OCI-LY1 (cell line): Measurements from ENCODE around the gene CACNB3.

ENCODE experiments used
- H2AFZ ChIP-seq: fragments of 200-600 bp; sonication (generic), shearing (Covaris generic); 2 replicates; pipeline ENCODE4 v1.6.0; 2014; ENCODE audit warnings: antibody characterized with exemption, mild to moderate bottlenecking, low read length
- H3F3A ChIP-seq: fragments of 200-600 bp; sonication (generic), shearing (Covaris generic); 2 replicates; pipeline ENCODE4 v1.6.0; 2014; ENCODE audit warnings: mild to moderate bottlenecking, antibody characterized with exemption, low read length, moderate library complexity; ENCODE audit not compliant: insufficient read depth
- H3K27ac ChIP-seq: fragments of 200-600 bp; sonication (generic); 2 replicates; pipeline ENCODE4 v1.5.1; 2014; ENCODE audit warnings: low read length, mixed run types, mild to moderate bottlenecking, low read depth; ENCODE audit not compliant: poor library complexity, severe bottlenecking
- H3K27me3 ChIP-seq: fragments of 200-600 bp; sonication (generic); 2 replicates; pipeline ENCODE4 v1.6.0; 2014; ENCODE audit warnings: antibody characterized with exemption, mild to moderate bottlenecking, low read length, moderate library complexity; ENCODE audit not compliant: insufficient read depth
- H3K36me3 ChIP-seq: fragments of 200-600 bp; sonication (generic); 2 replicates; pipeline ENCODE4 v1.6.1; 2014; ENCODE audit warnings: mild to moderate bottlenecking, antibody characterized with exemption, low read length, moderate library complexity, mixed read lengths; ENCODE audit not compliant: insufficient read depth
- H3K4me1 ChIP-seq: fragments of 200-600 bp; sonication (generic); 2 replicates; pipeline ENCODE4 v1.5.1; 2014; ENCODE audit warnings: mild to moderate bottlenecking, low read length, moderate library complexity; ENCODE audit not compliant: insufficient read depth, severe bottlenecking
- H3K4me2 ChIP-seq: fragments of 200-600 bp; sonication (generic), shearing (Covaris generic); 2 replicates; pipeline ENCODE4 v1.6.1; 2014; ENCODE audit warnings: low read length
- H3K4me3 ChIP-seq: fragments of 200-600 bp; sonication (generic); 2 replicates; pipeline ENCODE4 v1.5.1; 2014; ENCODE audit warnings: low read length, low read depth, mild to moderate bottlenecking, mixed read lengths; ENCODE audit not compliant: poor library complexity, severe bottlenecking
- H3K79me2 ChIP-seq: fragments of 200-600 bp; shearing (Covaris generic); 2 replicates; pipeline ENCODE4 v1.6.1; 2016; ENCODE audit warnings: mixed run types, low read length, mixed read lengths; ENCODE audit not compliant: insufficient read depth
- H3K9ac ChIP-seq: fragments of 200-600 bp; sonication (generic), shearing (Covaris generic); 2 replicates; pipeline ENCODE4 v1.6.1; 2014; ENCODE audit warnings: mild to moderate bottlenecking, low read length, mixed read lengths
- H3K9me2 ChIP-seq: fragments of 200-600 bp; sonication (generic), shearing (Covaris generic); 2 replicates; pipeline ENCODE4 v1.6.1; 2014; ENCODE audit warnings: low read depth, mild to moderate bottlenecking, low read length, mixed read lengths
- H3K9me3 ChIP-seq: fragments of 200-600 bp; shearing (Covaris generic); 2 replicates; pipeline ENCODE4 v1.6.1; 2014; ENCODE audit warnings: low read length, mixed read lengths
- H4K20me1 ChIP-seq: fragments of 200-600 bp; sonication (generic), shearing (Covaris generic); 2 replicates; pipeline ENCODE4 v1.6.0; 2016; ENCODE audit warnings: mild to moderate bottlenecking, low read length; ENCODE audit not compliant: insufficient read depth
- EZH2 ChIP-seq: fragments of 200-600 bp; sonication (generic), shearing (Covaris generic); IDR thresholded peaks from 2 replicates; pipeline ENCODE4 v1.8.0; 2017; ENCODE audit warnings: borderline replicate concordance, mixed run types, mild to moderate bottlenecking, antibody characterized with exemption, low read length, moderate library complexity, mixed read lengths
- TF ChIP-seq, protein P1 (sequence below): fragments of 200-600 bp; sonication (generic), shearing (Covaris generic); IDR thresholded peaks from 2 replicates; pipeline ENCODE4 v1.5.1; 2017; ENCODE audit warnings: mild to moderate bottlenecking, antibody characterized with exemption, low read length, moderate library complexity, mixed read lengths

The CACNB3 gene

GRCh38 chr12:48819986-48820725 lies 1.9 kb downstream of the CACNB3 start:
- H3K4me1 ChIP-seq = peaks cover 8% of the 10 kb centered on the region
- peaks cover 5% of the 10 kb centered on the region; the same call in 1 of the 2 replicates for H3F3A ChIP-seq
- H2AFZ ChIP-seq = no peak overlapping the region
- H3K9ac ChIP-seq = no peak overlapping the region
- no peak overlapping the region for H3K4me3 ChIP-seq
- H4K20me1 ChIP-seq = no peaks in the 10 kb centered on the region
- H3K79me2 ChIP-seq = no peaks in the 10 kb centered on the region
- H3K27me3 ChIP-seq = no peaks in the 10 kb centered on the region
- no peak overlapping the region for H3K27ac ChIP-seq
- H3K36me3 ChIP-seq = no peaks in the 10 kb centered on the region
- H3K9me2 ChIP-seq = no peaks in the 10 kb centered on the region
- H3K9me3 ChIP-seq = no peaks in the 10 kb centered on the region
- H3K4me2 ChIP-seq = no peak overlapping the region
- TF ChIP-seq EZH2 = no peak
- TF ChIP-seq, protein P1, sequence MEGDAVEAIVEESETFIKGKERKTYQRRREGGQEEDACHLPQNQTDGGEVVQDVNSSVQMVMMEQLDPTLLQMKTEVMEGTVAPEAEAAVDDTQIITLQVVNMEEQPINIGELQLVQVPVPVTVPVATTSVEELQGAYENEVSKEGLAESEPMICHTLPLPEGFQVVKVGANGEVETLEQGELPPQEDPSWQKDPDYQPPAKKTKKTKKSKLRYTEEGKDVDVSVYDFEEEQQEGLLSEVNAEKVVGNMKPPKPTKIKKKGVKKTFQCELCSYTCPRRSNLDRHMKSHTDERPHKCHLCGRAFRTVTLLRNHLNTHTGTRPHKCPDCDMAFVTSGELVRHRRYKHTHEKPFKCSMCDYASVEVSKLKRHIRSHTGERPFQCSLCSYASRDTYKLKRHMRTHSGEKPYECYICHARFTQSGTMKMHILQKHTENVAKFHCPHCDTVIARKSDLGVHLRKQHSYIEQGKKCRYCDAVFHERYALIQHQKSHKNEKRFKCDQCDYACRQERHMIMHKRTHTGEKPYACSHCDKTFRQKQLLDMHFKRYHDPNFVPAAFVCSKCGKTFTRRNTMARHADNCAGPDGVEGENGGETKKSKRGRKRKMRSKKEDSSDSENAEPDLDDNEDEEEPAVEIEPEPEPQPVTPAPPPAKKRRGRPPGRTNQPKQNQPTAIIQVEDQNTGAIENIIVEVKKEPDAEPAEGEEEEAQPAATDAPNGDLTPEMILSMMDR = no peak

GRCh38 chr12:48822139-48822538 lies 3.8 kb downstream of the CACNB3 start:
- Histone ChIP-seq H3K36me3 (no peaks in the 10 kb centered on the region), H3K9ac (no peak overlapping the region), H2AFZ (no peak overlapping the region), H3K27ac (no peak overlapping the region), H3K4me1 (no peaks in the 10 kb centered on the region), H3K9me2 (no peaks in the 10 kb centered on the region), H3K4me3 (no peak overlapping the region), H3K4me2 (no peak overlapping the region), H4K20me1 (no peaks in the 10 kb centered on the region), H3K79me2 (no peaks in the 10 kb centered on the region), H3K27me3 (no peaks in the 10 kb centered on the region), H3F3A (0 out of 2 replicates have a peak, but pooled peaks cover 4% of the 10 kb centered on the region), H3K9me3 (no peaks in the 10 kb centered on the region)
- TF ChIP-seq, protein P1 = no peak
- TF ChIP-seq EZH2 = no peak

GRCh38 chr12:48822711-48823110 lies 4.4 kb downstream of the CACNB3 start:
- no peaks in the 10 kb centered on the region for H4K20me1 ChIP-seq
- no peaks in the 10 kb centered on the region for H3K9me2 ChIP-seq
- H2AFZ ChIP-seq = no peak overlapping the region
- H3K9ac ChIP-seq = no peak overlapping the region
- TF ChIP-seq, protein P1 = no peak
- no peak for TF ChIP-seq EZH2
- H3K27me3 ChIP-seq = no peaks in the 10 kb centered on the region
- H3K9me3 ChIP-seq = no peaks in the 10 kb centered on the region
- H3K4me3 ChIP-seq = no peak overlapping the region
- no peaks in the 10 kb centered on the region for H3F3A ChIP-seq
- no peak overlapping the region for H3K27ac ChIP-seq
- H3K36me3 ChIP-seq = peaks cover 5% of the 10 kb centered on the region; the same call in 1 of the 2 replicates
- no peaks in the 10 kb centered on the region for H3K4me1 ChIP-seq
- H3K4me2 ChIP-seq = no peak overlapping the region
- no peaks in the 10 kb centered on the region for H3K79me2 ChIP-seq
